K562 (cell line): Measurements from ENCODE around the gene SFMBT2. TPM values are rescaled to one million over a fixed set of nuclear protein-coding genes. Genes with fewer than 3 reads are reported as not detected.

Experiments
- ATAC-seq: fragments of 200-7000 bp; cut with Tn5 transposase; 3 replicates; pipeline ENCODE4 v1.9.1; 2020; ENCODE audit warnings: moderate library complexity
- BruUV-seq: library from RNA; stranded (reverse); fragments of 400-500 nt; replicated peaks from 2 replicates; lab custom pipeline; 2021; lab: Mats Ljungman, UMichigan
- CTCF ChIA-PET: fragments of 300-600 bp; formaldehyde crosslinking; extraction: SDS; loops from one replicate; lab custom pipeline; 2021; ENCODE audit warnings: low intra/inter-chr PET ratio; lab: Yijun Ruan, JAX
- POLR2A ChIA-PET: fragments of 300-600, 350-650 bp; sonication (Branson Sonifier 250); formaldehyde crosslinking; extraction: SDS; loops from one replicate; lab custom pipeline; 2021; ENCODE audit warnings: antibody characterized with exemption, inconsistent platforms; lab: Yijun Ruan, JAX
- DNase-seq, 4 experiments: peaks; one replicate each; pipeline versions ENCODE4 v3.0.0 to v3.0.0-alpha.2; 2011 to 2018; ENCODE audit warnings: low spot score in 3 of 4, mixed read lengths in 3 of 4; ENCODE audit errors: extremely low read depth in 1 of 4
- FAIRE-seq: peaks from 2 replicates; lab custom pipeline; 2011; peaks lifted over from hg19 to GRCh38; lab: Jason Lieb, UNC
- H2AFZ ChIP-seq: 2 replicates; pipeline ENCODE4 v1.6.0; 2011; ENCODE audit warnings: low read depth, low read length, control low read depth, inconsistent platforms
- H3K27ac ChIP-seq: fragments of 200-600 bp; 3 replicates; pipeline ENCODE4 v1.8.0; 2011; ENCODE audit warnings: low read depth, mild to moderate bottlenecking, control low read depth, inconsistent platforms, low read length, moderate library complexity, mixed read lengths; ENCODE audit errors: extremely low read depth
- H3K27me3 ChIP-seq, 2 experiments: fragments of 300-600 bp in 1 of 2; 2 replicates in 1 of 2; 3 replicates in 1 of 2; pipeline versions ENCODE4 v1.6.0 to v1.8.0; 2011; ENCODE audit warnings: inconsistent platforms in 2 of 2, low read length in 2 of 2, mild to moderate bottlenecking in 1 of 2, mixed read lengths in 1 of 2, moderate library complexity in 1 of 2; ENCODE audit not compliant: control insufficient read depth in 2 of 2, insufficient read depth in 2 of 2
- H3K36me3 ChIP-seq: fragments of 300-600 bp; 3 replicates; pipeline ENCODE4 v1.8.0; 2011; ENCODE audit warnings: mild to moderate bottlenecking, low read length, inconsistent platforms; ENCODE audit not compliant: control insufficient read depth, insufficient read depth
- H3K4me1 ChIP-seq, 2 experiments: fragments of 200-600 bp in 1 of 2; replicated peaks in 1 of 2; 2 replicates in 1 of 2; 3 replicates in 1 of 2; pipeline versions ENCODE4 v1.5.1 to v1.8.0; 2011; ENCODE audit warnings: inconsistent platforms in 2 of 2, low read length in 2 of 2, mild to moderate bottlenecking in 1 of 2, mixed read lengths in 1 of 2, moderate library complexity in 1 of 2; ENCODE audit not compliant: control insufficient read depth in 2 of 2, insufficient read depth in 2 of 2
- H3K4me2 ChIP-seq: 2 replicates; pipeline ENCODE4 v1.6.1; 2011; ENCODE audit warnings: low read length, control low read depth, inconsistent platforms, mixed read lengths; ENCODE audit not compliant: insufficient read depth
- H3K4me3 ChIP-seq: fragments of 200-600 bp; sonication (generic), shearing (Covaris generic); 2 replicates; pipeline ENCODE4 v1.5.1; 2016; ENCODE audit warnings: control low read depth, inconsistent platforms
- H3K79me2 ChIP-seq: fragments of 200-600 bp; 3 replicates; pipeline ENCODE4 v1.8.0; 2011; ENCODE audit warnings: low read length, inconsistent platforms; ENCODE audit not compliant: control insufficient read depth, insufficient read depth
- H3K9ac ChIP-seq, 2 experiments: 2 replicates each; pipeline versions ENCODE4 v1.6.0 to v1.6.1; 2011; ENCODE audit warnings: low read depth in 2 of 2, low read length in 2 of 2, control low read depth in 1 of 2, inconsistent platforms in 1 of 2, mild to moderate bottlenecking in 1 of 2, mixed read lengths in 1 of 2; ENCODE audit not compliant: insufficient read depth in 1 of 2
- H3K9me1 ChIP-seq: one replicate; pipeline ENCODE4 v1.6.0; 2011; ENCODE audit warnings: inconsistent platforms, mild to moderate bottlenecking, low read length, moderate library complexity; ENCODE audit not compliant: control insufficient read depth, insufficient read depth
- H3K9me3 ChIP-seq: replicated peaks from 2 replicates; pipeline ENCODE4 v1.5.1; 2011; ENCODE audit warnings: low read depth, low read length, inconsistent platforms; ENCODE audit not compliant: control insufficient read depth, insufficient read depth
- H4K20me1 ChIP-seq: replicated peaks from 2 replicates; pipeline ENCODE4 v1.6.1; 2011; ENCODE audit warnings: low read length, inconsistent platforms, mixed read lengths; ENCODE audit not compliant: control insufficient read depth, insufficient read depth
- ADNP ChIP-seq: fragments of 200-800 bp; sonication (Bioruptor generic); IDR thresholded peaks from 2 replicates; pipeline ENCODE4 v1.6.1; 2016; ENCODE audit warnings: missing genetic modification characterization, missing compliant biosample characterization
- DEAF1 ChIP-seq: fragments of 450-650 bp; formaldehyde crosslinking; IDR thresholded peaks from 2 replicates; pipeline ENCODE4 v1.4.0; 2020; ENCODE audit warnings: mild to moderate bottlenecking, moderate library complexity
- ELK3 ChIP-seq: fragments of 450-650 bp; formaldehyde crosslinking; IDR thresholded peaks from 2 replicates; pipeline ENCODE4 v1.4.0; 2020; ENCODE audit warnings: mild to moderate bottlenecking
- HMBOX1 ChIP-seq: sonication (generic); IDR thresholded peaks from 2 replicates; pipeline ENCODE4 v1.6.1; 2016
- PCBP2 ChIP-seq: fragments of 200-400 bp; formaldehyde crosslinking; IDR thresholded peaks from 2 replicates; pipeline ENCODE4 v1.6.1; 2018; ENCODE audit warnings: low read length, low read depth, mild to moderate bottlenecking, moderate library complexity; ENCODE audit not compliant: poor library complexity, severe bottlenecking
- PREB ChIP-seq: sonication (generic); formaldehyde crosslinking; IDR thresholded peaks from 2 replicates; pipeline ENCODE4 v1.8.1; 2023; ENCODE audit warnings: mild to moderate bottlenecking, missing genetic modification reagents
- STAT5B ChIP-seq: fragments of 250-450 bp; sonication (Bioruptor Pico); IDR thresholded peaks from 2 replicates; pipeline ENCODE4 v1.8.0; 2021; ENCODE audit warnings: mild to moderate bottlenecking, inconsistent platforms
- ZBTB2 ChIP-seq: fragments of 450-650 bp; IDR thresholded peaks from 2 replicates; pipeline ENCODE4 v1.6.1; 2016; ENCODE audit warnings: antibody characterized with exemption
- WGBS: fragments of 100-300 bp; shearing (Covaris generic); methylation state at CpG from one replicate; pipeline ENCODE4 v1.1.6; 2016; ENCODE audit warnings: low coverage, mixed read lengths; ENCODE audit not compliant: insufficient coverage; ENCODE audit errors: missing lambda C conversion rate; 5-methylcytosine and 5-hydroxymethylcytosine counted together
- in situ Hi-C: fragments of 300-500 bp; cut with MboI; formaldehyde crosslinking; loops from 4 replicates; pipeline ENCODE4 v1.15.0; 2018; ENCODE audit warnings: inconsistent platforms, mixed read lengths
- intact Hi-C: fragments of 100-400 bp; cut with micrococcal nuclease; formaldehyde crosslinking; loops from 2 replicates; pipeline ENCODE4 v1.14.2; 2022
- polyA plus RNA-seq, 8 experiments: library from polyadenylated mRNA; depleted of rRNA in 4 of 8; stranded (reverse) in 5 of 8; unstranded in 3 of 8; fragments of >200 nt; fragmentation: Nextera tagmentation in 2 of 8; fragmentation: Illumina TruSeq in 1 of 8; extraction: Ambion mirVana in 2 of 8; extraction: Trizol in 1 of 8; gene quantifications; 2 replicates each; pipeline versions ENCODE4 v1.2.1 to v1.2.3, GENCODE V29; 2011 to 2014; ENCODE audit warnings: inconsistent platforms in 1 of 8, missing spikeins in 1 of 8
- total RNA-seq, 7 experiments: library from RNA; depleted of rRNA in 6 of 7; stranded (reverse); fragments of >200 nt in 6 of 7; fragmentation: Illumina TruSeq in 2 of 7; extraction: Trizol in 2 of 7; gene quantifications; 2 replicates each; pipeline versions ENCODE4 v1.2.1 to v1.2.3, GENCODE V29; 2011 to 2021; ENCODE audit warnings: low replicate concordance in 1 of 7

SFMBT2 gene
- total and polyA plus RNA-seq, 9 of the 15 experiments (the other 6 are each of a cell fraction or from before 2014, with no cell fraction given), result 1.2 to 13.6 (median 7.6) TPM

GRCh38 chr10:7389844-7390243 is 21.0 kb downstream of the SFMBT2 start:
- H3K4me3 ChIP-seq, result no peak overlapping the region
- H3K9me3 ChIP-seq, result no peaks in the 10 kb centered on the region
- H3K27ac ChIP-seq, result no peak overlapping the region
- WGBS, result 19% methylated on average over 3 of the region's 3 CpGs
- H3K79me2 ChIP-seq, result peaks cover 87% of the 10 kb centered on the region
- DNase-seq (no peak), ATAC-seq (peak; percentile 65), FAIRE-seq (no peak)
- H4K20me1 ChIP-seq, result peaks cover 35% of the 10 kb centered on the region
- H3K36me3 ChIP-seq, result no peaks in the 10 kb centered on the region
- H3K27me3 ChIP-seq, result no peaks in the 10 kb centered on the region
- no peak for TF ChIP-seq ADNP (tag)
- TF ChIP-seq DEAF1 (CRISPR knock-in tag), result no peak
- TF ChIP-seq ZBTB2, result no peak
- no peak for TF ChIP-seq PCBP2
- no peak for TF ChIP-seq PREB (CRISPR knock-in tag)
- peak; percentile 74 for TF ChIP-seq HMBOX1
- no peak for TF ChIP-seq ELK3 (CRISPR knock-in tag)
- no peak for TF ChIP-seq STAT5B (CRISPR knock-in tag)
- in situ Hi-C loops, result no loop called here
- peaks cover 5% of the 10 kb centered on the region for H3K9me1 ChIP-seq
- CTCF ChIA-PET, result no interaction called here
- intact Hi-C loops, result no loop called here
- BruUV-seq, result no TSS peak
- POLR2A ChIA-PET, result no interaction called here
- H3K4me2 ChIP-seq, result no peak overlapping the region
- no peak overlapping the region for H2AFZ ChIP-seq
- no peak overlapping the region for H3K9ac ChIP-seq
- peaks cover 0 to 15% of the 10 kb centered on the region in 2 experiments; a peak in 4 of 5 replicates for H3K4me1 ChIP-seq
